Lower lobe of right lung (tissue), 2 donors: ENCODE results near the gene ZNF334. TPM values are rescaled to one million over a fixed set of nuclear protein-coding genes. Genes with fewer than 3 reads are reported as not detected.

Experiments
- ATAC-seq, 2 donors: fragments of 200-7000 bp; cut with Tn5 transposase; one replicate each; pipeline ENCODE4 v1.9.1; 2020 to 2022; ENCODE audit warnings: mild to moderate bottlenecking in 2 of 2, moderate library complexity in 2 of 2
- DNase-seq: peaks from one replicate; pipeline ENCODE4 v3.0.0-alpha.2; 2020
- H3K27ac ChIP-seq: fragments of 200-600 bp; one replicate; pipeline ENCODE4 v1.8.0; 2022
- H3K27me3 ChIP-seq: fragments of 200-600 bp; one replicate; pipeline ENCODE4 v1.8.0; 2022; ENCODE audit warnings: low read depth
- H3K36me3 ChIP-seq: fragments of 200-600 bp; one replicate; pipeline ENCODE4 v1.8.0; 2022; ENCODE audit warnings: mild to moderate bottlenecking
- H3K4me1 ChIP-seq: fragments of 200-600 bp; one replicate; pipeline ENCODE4 v1.8.0; 2022
- H3K4me3 ChIP-seq: fragments of 200-600 bp; one replicate; pipeline ENCODE4 v1.8.0; 2022; ENCODE audit warnings: mild to moderate bottlenecking
- H3K9me3 ChIP-seq: fragments of 200-600 bp; one replicate; pipeline ENCODE4 v1.8.0; 2022
- CTCF ChIP-seq: fragments of 200-600 bp; IDR thresholded peaks from one replicate; pipeline ENCODE4 v1.8.0; 2022; ENCODE audit warnings: antibody characterized with exemption, mild to moderate bottlenecking
- intact Hi-C: fragments of 100-400 bp; cut with DNase I; formaldehyde crosslinking; loops from one replicate; pipeline ENCODE4 v1.11.0; 2022
- total RNA-seq: library from RNA; stranded (reverse); fragmentation: NEBNext Ultra II Directional; extraction: Animal tissue kit (Norgen Biotek cat#: 25700); gene quantifications from one replicate; pipeline ENCODE4 v1.2.1, GENCODE V29; 2021
- donor health status: DM: no; HTN: yes; CAD: no; lungs with severe emphysema.

ZNF334 gene
- total RNA-seq, 1 donor from 2014 or later, result 4.7 TPM

- intact Hi-C loops, result no loop called here
- DNase-seq (no peak), ATAC-seq (no peak)
- Histone ChIP-seq H3K27ac (no peak overlapping the region), H3K4me1 (no peaks in the 10 kb centered on the region), H3K9me3 (no peaks in the 10 kb centered on the region), H3K4me3 (no peak overlapping the region), H3K36me3 (no peaks in the 10 kb centered on the region), H3K27me3 (peaks cover 37% of the 10 kb centered on the region)
- TF ChIP-seq CTCF, result no peak
Observed at GRCh38 chr20:46544576-46544975, 31.2 kb upstream of the ZNF334 start.

GRCh38 chr20:46543959-46544358, 30.6 kb upstream of the ZNF334 start:
- peaks cover 37% of the 10 kb centered on the region for H3K27me3 ChIP-seq
- H3K4me1 ChIP-seq, result no peaks in the 10 kb centered on the region
- no peaks in the 10 kb centered on the region for H3K9me3 ChIP-seq
- TF ChIP-seq CTCF, result no peak
- intact Hi-C loops, result no loop called here
- H3K36me3 ChIP-seq, result no peaks in the 10 kb centered on the region
- no peak overlapping the region for H3K4me3 ChIP-seq
- H3K27ac ChIP-seq, result no peak overlapping the region
- DNase-seq (no peak), ATAC-seq (no peak)

GRCh38 chr20:46543033-46543432, 29.7 kb upstream of the ZNF334 start:
- intact Hi-C loops, result no loop called here
- peaks cover 31% of the 10 kb centered on the region for H3K27me3 ChIP-seq
- H3K9me3 ChIP-seq, result no peaks in the 10 kb centered on the region
- ATAC-seq, result no peak
- H3K4me3 ChIP-seq, result no peak overlapping the region
- no peaks in the 10 kb centered on the region for H3K36me3 ChIP-seq
- H3K4me1 ChIP-seq, result no peaks in the 10 kb centered on the region
- no peak for TF ChIP-seq CTCF
- H3K27ac ChIP-seq, result no peak overlapping the region
- DNase-seq, result no peak

- Histone ChIP-seq H3K9me3 (no peaks in the 10 kb centered on the region), H3K27ac (no peak overlapping the region), H3K36me3 (no peaks in the 10 kb centered on the region), H3K4me3 (no peak overlapping the region), H3K4me1 (no peaks in the 10 kb centered on the region), H3K27me3 (peaks cover 26% of the 10 kb centered on the region)
- no peak for ATAC-seq
- intact Hi-C loops, result no loop called here
- no peak for TF ChIP-seq CTCF
- DNase-seq, result no peak
Observed at GRCh38 chr20:46541229-46541935, 28.0 kb upstream of the ZNF334 start.

- no peak for ATAC-seq
- intact Hi-C loops, result no loop called here
- Histone ChIP-seq H3K36me3 (no peaks in the 10 kb centered on the region), H3K4me1 (no peaks in the 10 kb centered on the region), H3K4me3 (no peak overlapping the region), H3K9me3 (no peaks in the 10 kb centered on the region), H3K27me3 (peaks cover 15% of the 10 kb centered on the region), H3K27ac (no peak overlapping the region)
- no peak for TF ChIP-seq CTCF
- no peak for DNase-seq
Observed at GRCh38 chr20:46539113-46539512, 25.8 kb upstream of the ZNF334 start.
